ENCODE data around the gene ALK.

DNA sequence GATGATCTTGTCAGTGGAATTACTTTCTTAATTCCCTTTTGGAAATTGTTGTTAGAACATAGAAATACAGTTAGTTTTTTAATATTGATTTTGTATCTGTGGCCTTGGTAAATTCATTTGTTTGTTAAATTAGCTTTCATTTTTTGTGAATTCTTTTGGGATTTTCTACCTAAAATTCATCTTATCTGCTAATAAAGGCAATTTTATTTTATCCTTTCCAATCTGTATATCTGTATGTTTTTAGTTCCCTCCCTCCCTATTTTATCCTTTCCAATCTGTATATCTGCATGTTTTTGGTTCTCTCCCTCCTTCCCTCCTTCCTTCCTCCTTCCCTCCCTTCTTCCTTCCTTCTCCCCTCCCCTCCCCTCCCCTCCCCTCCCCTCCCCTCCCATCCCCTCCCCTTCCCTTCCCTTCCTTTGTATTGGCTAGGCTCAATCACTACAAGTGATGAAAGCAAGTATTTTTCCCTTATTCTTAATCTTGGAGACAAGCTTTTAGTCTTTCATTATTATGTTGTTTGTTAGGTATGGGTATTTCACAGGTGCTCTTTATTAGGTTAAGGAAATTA is 244.4 kb downstream of the ALK start:
- TF ChIP-seq EZH2 (IDR thresholded peaks at IDR 0.05) (no peak), POLR2AphosphoS5 (IDR thresholded peaks at IDR 0.05; ENCODE audit: borderline replicate concordance, low read depth, low read length) (no peak), FOXP2 (optimal IDR thresholded peaks at IDR 0.05; ENCODE audit: control extremely low read depth, extremely low read length, insufficient read depth) (no peak)
